AG09319 (cell line): ENCODE data around the gene CAMK2D.

Experiments used
- DNase-seq: peaks from one replicate; pipeline ENCODE4 v3.0.0-alpha.2; 2010; ENCODE audit warnings: low read depth; ENCODE audit errors: extremely low read depth
- TF ChIP-seq, protein P1 (sequence below): IDR thresholded peaks from 2 replicates; pipeline ENCODE4 v1.5.1; 2011; ENCODE audit warnings: low read depth, mild to moderate bottlenecking, inconsistent platforms, low read length, moderate library complexity

The CAMK2D gene

DNA sequence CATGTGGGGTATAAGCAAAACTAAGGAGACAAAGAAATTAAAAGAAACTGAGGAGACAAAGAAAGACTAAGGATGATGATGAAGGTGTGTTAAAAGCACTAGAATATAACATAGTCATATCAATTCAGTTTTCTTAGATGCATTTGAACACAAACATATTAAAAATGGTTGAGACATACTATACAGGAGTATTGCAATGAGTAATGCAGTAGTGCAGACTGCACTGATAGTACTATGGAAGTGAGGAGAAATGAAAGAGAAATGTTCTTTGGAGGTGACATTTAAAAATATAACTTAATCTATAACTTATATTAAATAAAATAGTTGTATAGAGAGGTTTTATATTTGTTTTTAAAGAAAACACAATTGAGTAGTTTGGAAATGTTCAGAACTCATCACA is 279.2 kb downstream of the CAMK2D start:
- DNase-seq: no peak
- TF ChIP-seq, protein P1, sequence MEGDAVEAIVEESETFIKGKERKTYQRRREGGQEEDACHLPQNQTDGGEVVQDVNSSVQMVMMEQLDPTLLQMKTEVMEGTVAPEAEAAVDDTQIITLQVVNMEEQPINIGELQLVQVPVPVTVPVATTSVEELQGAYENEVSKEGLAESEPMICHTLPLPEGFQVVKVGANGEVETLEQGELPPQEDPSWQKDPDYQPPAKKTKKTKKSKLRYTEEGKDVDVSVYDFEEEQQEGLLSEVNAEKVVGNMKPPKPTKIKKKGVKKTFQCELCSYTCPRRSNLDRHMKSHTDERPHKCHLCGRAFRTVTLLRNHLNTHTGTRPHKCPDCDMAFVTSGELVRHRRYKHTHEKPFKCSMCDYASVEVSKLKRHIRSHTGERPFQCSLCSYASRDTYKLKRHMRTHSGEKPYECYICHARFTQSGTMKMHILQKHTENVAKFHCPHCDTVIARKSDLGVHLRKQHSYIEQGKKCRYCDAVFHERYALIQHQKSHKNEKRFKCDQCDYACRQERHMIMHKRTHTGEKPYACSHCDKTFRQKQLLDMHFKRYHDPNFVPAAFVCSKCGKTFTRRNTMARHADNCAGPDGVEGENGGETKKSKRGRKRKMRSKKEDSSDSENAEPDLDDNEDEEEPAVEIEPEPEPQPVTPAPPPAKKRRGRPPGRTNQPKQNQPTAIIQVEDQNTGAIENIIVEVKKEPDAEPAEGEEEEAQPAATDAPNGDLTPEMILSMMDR: no peak

DNA sequence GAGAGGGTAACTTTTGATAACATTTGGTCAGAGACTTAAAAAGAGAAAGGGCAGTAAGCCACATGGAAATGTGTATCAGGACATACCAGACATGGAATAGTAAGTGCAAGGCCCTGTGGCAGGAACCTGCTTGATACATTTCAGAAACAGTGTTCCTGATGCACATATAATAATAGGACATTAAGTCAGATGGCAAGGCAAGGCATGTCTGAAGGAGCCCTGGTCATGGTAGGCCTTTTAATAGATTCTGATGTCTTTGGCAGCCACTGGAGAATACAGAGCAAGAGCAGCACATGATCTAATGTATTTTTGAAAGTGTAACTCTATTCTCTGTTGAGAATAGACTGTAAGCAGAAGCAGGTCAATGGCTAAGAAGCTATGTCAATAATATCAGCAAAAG is 279.7 kb downstream of the CAMK2D start:
- TF ChIP-seq, protein P1: no peak
- DNase-seq: no peak

GRCh38 chr4:113480109-113480508 is 281.4 kb downstream of the CAMK2D start:
- DNase-seq: no peak
- TF ChIP-seq, protein P1: no peak

- TF ChIP-seq, protein P1: no peak
- DNase-seq: no peak
These were observed 283.5 kb downstream of the CAMK2D start for GRCh38 chr4:113478032-113478431.

DNA sequence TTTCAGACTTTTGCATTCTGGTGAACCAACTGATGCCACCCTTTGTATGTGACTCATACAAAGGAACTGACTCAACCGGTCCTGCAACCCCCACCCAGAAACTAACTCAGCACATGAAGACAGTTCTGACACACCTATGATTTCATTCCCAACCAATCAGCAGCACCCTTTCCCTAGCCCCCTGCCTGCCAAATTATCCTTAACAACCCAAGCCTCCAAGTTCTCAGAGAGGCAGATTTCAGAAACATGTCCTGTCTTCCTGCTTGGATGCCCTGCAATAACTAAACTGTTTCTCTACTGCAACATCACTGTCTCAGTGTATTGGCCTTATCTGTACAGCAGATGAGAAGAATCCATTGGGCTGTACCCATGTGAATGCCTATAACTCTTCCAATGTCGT is 284.7 kb downstream of the CAMK2D start:
- DNase-seq: no peak
- TF ChIP-seq, protein P1: no peak

- no peak for DNase-seq
- TF ChIP-seq, protein P1: no peak
These were observed 287.5 kb downstream of the CAMK2D start for GRCh38 chr4:113474017-113474416.

DNA sequence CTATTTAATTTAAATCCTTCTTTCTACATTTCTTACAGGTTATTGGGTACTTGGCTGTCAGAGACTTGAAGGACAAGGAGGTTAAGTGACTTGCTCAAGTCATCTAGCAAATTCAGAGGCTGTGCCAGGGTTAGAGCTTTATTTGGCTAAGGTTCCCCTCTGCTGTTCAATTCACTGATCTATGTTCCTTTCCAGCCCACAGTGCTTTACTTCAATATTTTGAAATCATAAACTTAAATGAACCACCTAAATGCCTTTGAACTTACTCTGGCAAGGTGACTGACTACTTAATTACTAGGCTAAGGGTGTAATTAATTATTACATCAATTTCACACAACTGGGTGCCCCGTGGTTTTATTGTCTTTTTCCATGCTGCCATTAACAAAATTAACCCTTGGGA is 288.7 kb downstream of the CAMK2D start:
- no peak for DNase-seq
- TF ChIP-seq, protein P1: no peak
